ENCODE results near the gene XPNPEP2.

XPNPEP2 gene

DNA sequence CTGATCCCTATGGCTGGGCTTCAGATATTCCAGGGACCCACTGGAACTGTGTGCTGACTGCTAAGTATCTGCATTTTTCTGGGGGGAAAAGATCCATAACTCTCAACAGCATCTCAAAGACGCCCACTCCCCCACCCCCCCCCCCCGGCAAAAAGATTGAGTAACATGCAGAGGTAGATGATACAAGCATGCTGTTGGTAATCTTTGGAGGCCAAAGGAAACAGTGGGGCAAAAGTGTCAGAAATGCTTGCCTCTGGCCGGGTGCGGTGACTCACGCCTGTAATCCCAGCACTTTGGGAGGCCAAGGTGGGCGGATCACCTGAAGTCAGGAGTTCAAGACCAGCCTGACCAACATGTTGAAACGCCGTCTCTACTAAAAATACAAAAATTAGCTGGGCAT, 12.2 kb downstream of the XPNPEP2 start:
- DNase-seq, result no peak
- Histone ChIP-seq H2AK5ac (ENCODE audit: low read length, severe bottlenecking) (no peak overlapping the region), H3K79me1 (replicated peaks; ENCODE audit: low read length, poor library complexity, severe bottlenecking) (no peaks in the 10 kb centered on the region), H2BK15ac (ENCODE audit: low read depth, poor library complexity, severe bottlenecking) (no peak overlapping the region), H3K36me3 (ENCODE audit: control insufficient read depth in 1 of 2, insufficient read depth in 2 of 2, low read depth in 1 of 2, low read length in 2 of 2) (no peaks in the 10 kb centered on the region), H3K4me1 (ENCODE audit: control insufficient read depth, insufficient read depth, low read depth, low read length) (no peaks in the 10 kb centered on the region), H3K9ac (ENCODE audit: low read length) (no peak overlapping the region), H4K8ac (ENCODE audit: low read length) (no peak overlapping the region), H3K4me3 (ENCODE audit: insufficient read depth in 1 of 2, low read depth in 1 of 2, low read length in 2 of 2) (no peak overlapping the region), H3K4ac (ENCODE audit: low read depth in 1 of 2, low read length in 2 of 2) (no peak overlapping the region), H3K18ac (ENCODE audit: low read depth in 1 of 2, low read length in 2 of 2) (no peak overlapping the region), H3K27me3 (ENCODE audit: control insufficient read depth in 1 of 2, insufficient read depth in 1 of 2, low read length in 2 of 2) (peaks cover 0 to 47% of the 10 kb centered on the region in 2 experiments), H2BK12ac (ENCODE audit: low read length in 2 of 2) (no peak overlapping the region), H3K27ac (ENCODE audit: low read length, poor library complexity, severe bottlenecking) (no peak overlapping the region), H3K9me3 (ENCODE audit: control insufficient read depth, low read length) (no peaks in the 10 kb centered on the region), H2BK120ac (ENCODE audit: low read depth, low read length) (no peak overlapping the region), H2AFZ (ENCODE audit: low read depth, low read length) (no peak overlapping the region), H2BK5ac (ENCODE audit: low read depth, low read length, poor library complexity, severe bottlenecking) (no peak overlapping the region), H4K91ac (ENCODE audit: low read length) (no peak overlapping the region), H3K23ac (ENCODE audit: low read length in 2 of 2) (no peak overlapping the region), H3K4me2 (ENCODE audit: low read length, poor library complexity, severe bottlenecking) (no peak overlapping the region), H3K14ac (ENCODE audit: low read length in 2 of 2) (no peak overlapping the region)
- 93% methylated on average over 6 of the region's 8 CpGs for WGBS

DNA sequence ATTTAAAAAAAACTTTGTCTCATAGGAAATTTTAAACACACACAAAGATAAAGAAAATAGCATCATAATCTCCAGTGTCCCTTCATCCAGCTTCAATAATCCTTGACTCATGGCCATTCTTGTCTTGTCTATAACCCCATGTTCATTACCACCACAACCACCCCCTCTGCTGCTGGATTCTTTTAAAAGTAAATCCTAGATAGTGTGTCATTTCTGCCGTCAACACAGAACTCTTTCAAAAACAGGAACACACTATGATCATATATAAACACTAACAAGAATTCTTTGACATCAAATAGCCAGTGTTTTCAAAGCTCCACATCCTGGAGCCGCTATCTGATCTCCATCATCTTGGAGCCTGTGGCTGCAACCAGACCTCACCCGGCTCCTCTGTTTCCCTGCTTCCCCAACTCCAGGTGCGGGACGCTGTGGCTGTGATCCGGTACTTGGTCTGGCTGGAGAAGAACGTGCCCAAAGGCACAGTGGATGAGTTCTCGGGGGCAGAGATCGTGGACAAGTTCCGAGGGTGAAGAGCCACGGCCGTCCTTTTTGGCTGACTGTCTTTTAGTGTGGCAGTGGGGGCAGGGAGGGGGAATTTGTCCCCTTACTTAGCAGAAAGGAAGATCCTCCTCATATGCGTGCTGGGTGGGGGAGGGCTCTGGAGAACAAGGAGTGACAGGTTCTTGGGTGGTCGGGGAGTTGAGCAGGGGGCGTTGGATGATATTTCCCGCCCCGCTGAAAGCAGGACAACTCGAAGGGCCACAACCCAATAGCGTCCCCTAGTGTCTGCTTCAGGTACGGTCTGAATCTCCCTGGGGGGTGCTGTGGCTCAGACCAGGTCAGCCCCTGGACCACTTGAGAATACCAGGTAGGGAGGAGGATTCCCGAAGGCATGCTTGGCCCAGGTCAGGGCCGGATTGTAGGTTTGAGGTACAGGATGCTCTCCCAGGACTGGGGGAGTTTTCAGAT, 15.6 kb downstream of the XPNPEP2 start:
- Histone ChIP-seq H3K23ac (ENCODE audit: low read length in 2 of 2) (no peak overlapping the region), H3K9ac (ENCODE audit: low read length) (no peak overlapping the region), H2BK15ac (ENCODE audit: low read depth, poor library complexity, severe bottlenecking) (no peak overlapping the region), H3K27me3 (ENCODE audit: control insufficient read depth in 1 of 2, insufficient read depth in 1 of 2, low read length in 2 of 2) (peaks cover 0 to 49% of the 10 kb centered on the region in 2 experiments), H3K4ac (ENCODE audit: low read depth in 1 of 2, low read length in 2 of 2) (no peak overlapping the region), H2BK120ac (ENCODE audit: low read depth, low read length) (no peak overlapping the region), H3K4me1 (ENCODE audit: control insufficient read depth, insufficient read depth, low read depth, low read length) (no peaks in the 10 kb centered on the region), H3K27ac (ENCODE audit: low read length, poor library complexity, severe bottlenecking) (no peak overlapping the region), H3K79me1 (replicated peaks; ENCODE audit: low read length, poor library complexity, severe bottlenecking) (no peaks in the 10 kb centered on the region), H3K4me3 (ENCODE audit: insufficient read depth in 1 of 2, low read depth in 1 of 2, low read length in 2 of 2) (no peak overlapping the region), H2BK5ac (ENCODE audit: low read depth, low read length, poor library complexity, severe bottlenecking) (no peak overlapping the region), H3K9me3 (ENCODE audit: control insufficient read depth, low read length) (no peaks in the 10 kb centered on the region), H2BK12ac (ENCODE audit: low read length in 2 of 2) (no peak overlapping the region), H4K8ac (ENCODE audit: low read length) (no peak overlapping the region), H3K4me2 (ENCODE audit: low read length, poor library complexity, severe bottlenecking) (no peak overlapping the region), H3K14ac (ENCODE audit: low read length in 2 of 2) (no peak overlapping the region), H2AK5ac (ENCODE audit: low read length, severe bottlenecking) (no peak overlapping the region), H2AFZ (ENCODE audit: low read depth, low read length) (no peak overlapping the region), H4K91ac (ENCODE audit: low read length) (no peak overlapping the region), H3K36me3 (ENCODE audit: control insufficient read depth in 1 of 2, insufficient read depth in 2 of 2, low read depth in 1 of 2, low read length in 2 of 2) (no peaks in the 10 kb centered on the region), H3K18ac (ENCODE audit: low read depth in 1 of 2, low read length in 2 of 2) (no peak overlapping the region)
- 53% methylated on average over 18 of the region's 22 CpGs for whole genome bisulfite sequencing
- no peak for DNase-seq

- Histone ChIP-seq H3K27me3 (ENCODE audit: control insufficient read depth in 1 of 2, insufficient read depth in 1 of 2, low read length in 2 of 2) (peaks cover 0 to 50% of the 10 kb centered on the region in 2 experiments), H2BK5ac (ENCODE audit: low read depth, low read length, poor library complexity, severe bottlenecking) (no peak overlapping the region), H2BK12ac (ENCODE audit: low read length in 2 of 2) (no peak overlapping the region), H3K9ac (ENCODE audit: low read length) (no peak overlapping the region), H2AK5ac (ENCODE audit: low read length, severe bottlenecking) (no peak overlapping the region), H3K9me3 (ENCODE audit: control insufficient read depth, low read length) (no peaks in the 10 kb centered on the region), H3K36me3 (ENCODE audit: control insufficient read depth in 1 of 2, insufficient read depth in 2 of 2, low read depth in 1 of 2, low read length in 2 of 2) (no peaks in the 10 kb centered on the region), H3K18ac (ENCODE audit: low read depth in 1 of 2, low read length in 2 of 2) (no peak overlapping the region), H4K91ac (ENCODE audit: low read length) (no peak overlapping the region), H3K4me3 (ENCODE audit: insufficient read depth in 1 of 2, low read depth in 1 of 2, low read length in 2 of 2) (no peak overlapping the region), H3K79me1 (replicated peaks; ENCODE audit: low read length, poor library complexity, severe bottlenecking) (no peaks in the 10 kb centered on the region), H2BK15ac (ENCODE audit: low read depth, poor library complexity, severe bottlenecking) (no peak overlapping the region), H4K8ac (ENCODE audit: low read length) (no peak overlapping the region), H3K23ac (ENCODE audit: low read length in 2 of 2) (no peak overlapping the region), H3K4me1 (ENCODE audit: control insufficient read depth, insufficient read depth, low read depth, low read length) (peaks cover 9% of the 10 kb centered on the region), H3K27ac (ENCODE audit: low read length, poor library complexity, severe bottlenecking) (no peak overlapping the region), H3K4ac (ENCODE audit: low read depth in 1 of 2, low read length in 2 of 2) (no peak overlapping the region), H3K14ac (ENCODE audit: low read length in 2 of 2) (no peak overlapping the region), H3K4me2 (ENCODE audit: low read length, poor library complexity, severe bottlenecking) (no peak overlapping the region), H2AFZ (ENCODE audit: low read depth, low read length) (no peak overlapping the region), H2BK120ac (ENCODE audit: low read depth, low read length) (no peak overlapping the region)
- 73% methylated on average over 8 of the region's 18 CpGs for WGBS
- DNase-seq, result no peak
Measured at GRCh38 chrX:129755779-129756650, 17.2 kb downstream of the XPNPEP2 start.

- peaks cover 0 to 39% of the 10 kb centered on the region in 2 experiments for H3K27me3 ChIP-seq (ENCODE audit: control insufficient read depth in 1 of 2, insufficient read depth in 1 of 2, low read length in 2 of 2)
- peaks cover 13% of the 10 kb centered on the region for H3K4me1 ChIP-seq (ENCODE audit: control insufficient read depth, insufficient read depth, low read depth, low read length)
- H3K9me3 ChIP-seq (ENCODE audit: control insufficient read depth, low read length), result no peaks in the 10 kb centered on the region
- no peak overlapping the region for H2BK5ac ChIP-seq (ENCODE audit: low read depth, low read length, poor library complexity, severe bottlenecking)
- no peak overlapping the region for H2AFZ ChIP-seq (ENCODE audit: low read depth, low read length)
- no peak overlapping the region for H2BK12ac ChIP-seq (ENCODE audit: low read length in 2 of 2)
- no peak overlapping the region for H4K91ac ChIP-seq (ENCODE audit: low read length)
- no peak overlapping the region for H2BK15ac ChIP-seq (ENCODE audit: low read depth, poor library complexity, severe bottlenecking)
- 73% methylated on average over 14 of the region's 14 CpGs for WGBS
- H2BK120ac ChIP-seq (ENCODE audit: low read depth, low read length), result no peak overlapping the region
- H2AK5ac ChIP-seq (ENCODE audit: low read length, severe bottlenecking), result no peak overlapping the region
- H3K79me1 ChIP-seq (replicated peaks; ENCODE audit: low read length, poor library complexity, severe bottlenecking), result no peaks in the 10 kb centered on the region
- H4K8ac ChIP-seq (ENCODE audit: low read length), result no peak overlapping the region
- H3K4me3 ChIP-seq (ENCODE audit: insufficient read depth in 1 of 2, low read depth in 1 of 2, low read length in 2 of 2), result no peak overlapping the region
- peak overlapping the region; percentile 75 for H3K9ac ChIP-seq (ENCODE audit: low read length)
- no peak overlapping the region for H3K27ac ChIP-seq (ENCODE audit: low read length, poor library complexity, severe bottlenecking)
- H3K4me2 ChIP-seq (ENCODE audit: low read length, poor library complexity, severe bottlenecking), result no peak overlapping the region
- peak; percentile 68 for DNase-seq
- no peak overlapping the region for H3K14ac ChIP-seq (ENCODE audit: low read length in 2 of 2)
- H3K36me3 ChIP-seq (ENCODE audit: control insufficient read depth in 1 of 2, insufficient read depth in 2 of 2, low read depth in 1 of 2, low read length in 2 of 2), result no peaks in the 10 kb centered on the region
- H3K18ac ChIP-seq (ENCODE audit: low read depth in 1 of 2, low read length in 2 of 2), result no peak overlapping the region
- no peak overlapping the region for H3K4ac ChIP-seq (ENCODE audit: low read depth in 1 of 2, low read length in 2 of 2)
- H3K23ac ChIP-seq (ENCODE audit: low read length in 2 of 2), result no peak overlapping the region
Measured at GRCh38 chrX:129759576-129760061, 20.8 kb downstream of the XPNPEP2 start.
